Skeletal muscle tissue (tissue), 4 donors: ENCODE results near the gene C1orf141. TPM values are rescaled to one million over a fixed set of nuclear protein-coding genes. Genes with fewer than 3 reads are reported as not detected.

Source experiments
- H3K27ac ChIP-seq: one replicate; pipeline ENCODE4 v1.7.0; 2013; ENCODE audit warnings: mild to moderate bottlenecking, low read depth, low read length, inconsistent platforms
- H3K27me3 ChIP-seq, 3 donors: one replicate each; pipeline ENCODE4 v1.7.0; 2013; ENCODE audit warnings: low read length in 3 of 3; ENCODE audit not compliant: control insufficient read depth in 3 of 3, insufficient read depth in 3 of 3
- H3K36me3 ChIP-seq, 3 donors: one replicate each; pipeline ENCODE4 v1.7.0; 2013; ENCODE audit warnings: low read length in 3 of 3; ENCODE audit not compliant: control insufficient read depth in 3 of 3, insufficient read depth in 3 of 3
- H3K4me1 ChIP-seq, 3 donors: one replicate each; pipeline ENCODE4 v1.7.0; 2013; ENCODE audit warnings: low read length in 3 of 3, mild to moderate bottlenecking in 3 of 3; ENCODE audit not compliant: control insufficient read depth in 3 of 3, insufficient read depth in 3 of 3
- H3K4me3 ChIP-seq, 3 donors: one replicate each; pipeline ENCODE4 v1.7.0; 2013; ENCODE audit warnings: low read length in 3 of 3
- H3K9ac ChIP-seq, 3 donors: one replicate each; pipeline ENCODE4 v1.7.0; 2013; ENCODE audit warnings: low read length in 3 of 3, mild to moderate bottlenecking in 3 of 3, moderate library complexity in 2 of 3, low read depth in 1 of 3
- H3K9me3 ChIP-seq, 3 donors: one replicate each; pipeline ENCODE4 v1.7.0; 2013; ENCODE audit warnings: low read length in 3 of 3; ENCODE audit not compliant: control insufficient read depth in 3 of 3
- total RNA-seq: library from RNA; depleted of rRNA; stranded (reverse); fragments of >200 nt; gene quantifications from one replicate; pipeline ENCODE4 v1.2.3, GENCODE V29; 2014
- donor health status: Osteomylitis.

Gene C1orf141
- total RNA-seq = not detected

DNA sequence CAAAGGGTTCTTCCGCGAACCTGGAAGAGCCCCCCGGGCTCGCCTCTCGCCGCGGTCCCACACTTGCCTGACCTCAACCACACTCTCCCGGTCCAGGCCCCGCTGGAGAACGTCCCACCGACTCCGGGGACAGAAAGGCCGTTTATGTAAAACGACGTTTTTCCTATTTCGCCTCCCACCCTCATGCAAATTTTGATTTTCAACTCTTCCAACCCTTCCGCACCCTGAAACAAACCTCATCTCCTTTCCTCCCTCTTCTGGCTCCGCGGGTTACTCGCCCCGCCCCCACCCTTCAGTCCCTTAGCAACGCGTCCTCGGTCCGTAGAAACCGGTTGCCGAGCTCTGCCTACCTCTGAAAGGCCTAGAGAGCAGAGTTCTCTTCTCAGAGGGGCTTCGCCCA lies at the start of gene C1orf141:
Gene C1orf141, minus strand, starts transcription at position 276 of the 400 bp plus-strand sequence. CDS start 7,730 bp downstream, outside the sequence.
- peak within 1 kb of the TSS in 2 of 3 donors; percentile 11 to 28 for H3K9ac ChIP-seq
- H3K27me3 ChIP-seq = peaks cover 0 to 3% (median 0%) of the 10 kb centered on the region in 3 donors
- H3K4me1 ChIP-seq = no peaks in the 10 kb centered on the region
- peak within 1 kb of the TSS; percentile 49 to 57 (median 56) for H3K4me3 ChIP-seq
- no peaks in the 10 kb centered on the region for H3K9me3 ChIP-seq
- H3K36me3 ChIP-seq = no peaks in the 10 kb centered on the region
- H3K27ac ChIP-seq = no peak within 1 kb of the TSS

DNA sequence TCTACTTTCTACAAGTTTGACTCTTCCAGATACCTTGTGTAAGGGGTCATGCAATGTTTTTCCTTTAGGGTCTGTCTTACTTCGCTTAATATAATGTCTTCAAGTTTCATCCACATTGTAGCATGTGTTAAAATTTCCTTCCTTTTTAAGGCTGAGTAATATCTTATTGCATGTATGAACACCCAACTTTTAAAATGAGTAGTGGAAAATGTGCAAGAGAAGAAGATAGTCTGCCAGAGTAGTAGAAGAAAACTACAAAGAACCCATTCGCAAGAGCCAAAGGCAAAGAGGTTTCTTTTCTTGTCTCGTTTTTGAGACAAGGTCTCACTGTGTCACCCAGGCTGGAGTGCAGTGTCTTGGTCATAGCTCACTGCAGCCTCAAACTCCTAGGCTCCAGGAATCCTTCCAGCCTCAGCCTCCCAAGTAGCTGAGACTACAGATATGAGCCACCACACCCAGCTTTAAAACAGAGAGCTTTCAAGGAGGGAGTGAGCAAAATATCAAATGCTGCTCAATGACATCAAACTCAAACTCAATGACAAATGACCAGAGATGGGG lies 40.8 kb upstream of the C1orf141 start:
- Histone ChIP-seq H3K9ac (no peak overlapping the region), H3K36me3 (no peaks in the 10 kb centered on the region), H3K9me3 (no peaks in the 10 kb centered on the region), H3K4me3 (no peak overlapping the region), H3K27ac (no peak overlapping the region), H3K4me1 (no peaks in the 10 kb centered on the region), H3K27me3 (no peaks in the 10 kb centered on the region)

DNA sequence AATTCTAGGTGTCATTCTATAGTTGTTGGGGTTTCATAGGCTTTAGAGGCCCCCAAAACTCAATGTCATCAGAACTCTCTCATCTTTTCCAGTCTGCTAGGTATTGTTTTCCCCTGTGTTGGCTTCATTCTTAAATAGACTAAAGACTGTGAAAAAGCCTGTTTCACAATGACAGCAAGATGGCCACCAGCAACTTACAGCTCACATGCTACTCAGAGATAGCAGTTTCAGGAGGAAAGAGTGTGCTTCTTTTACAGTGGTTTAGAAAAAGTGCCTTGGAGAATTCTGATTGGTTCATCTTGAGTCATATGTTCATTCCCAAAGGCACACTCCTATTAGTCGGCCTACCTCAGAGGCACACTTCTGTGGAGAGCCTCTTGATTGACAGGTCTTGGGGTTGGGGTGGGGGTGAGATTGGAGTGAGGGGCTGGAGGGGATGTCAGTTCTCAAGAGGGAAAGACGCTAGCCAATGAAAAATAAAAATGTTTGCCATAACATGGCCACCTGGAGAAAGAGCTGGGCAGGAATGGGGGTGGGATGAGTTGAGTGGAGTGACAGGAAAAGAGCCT lies 40.0 kb upstream of the C1orf141 start:
- no peak overlapping the region for H3K4me3 ChIP-seq
- H3K9me3 ChIP-seq = no peaks in the 10 kb centered on the region
- no peak overlapping the region for H3K9ac ChIP-seq
- no peaks in the 10 kb centered on the region for H3K4me1 ChIP-seq
- no peak overlapping the region for H3K27ac ChIP-seq
- no peaks in the 10 kb centered on the region for H3K27me3 ChIP-seq
- H3K36me3 ChIP-seq = no peaks in the 10 kb centered on the region

GRCh38 chr1:67173988-67174387 lies 39.2 kb upstream of the C1orf141 start:
- H3K4me1 ChIP-seq = no peaks in the 10 kb centered on the region
- H3K9me3 ChIP-seq = no peaks in the 10 kb centered on the region
- no peak overlapping the region for H3K9ac ChIP-seq
- H3K4me3 ChIP-seq = no peak overlapping the region
- H3K36me3 ChIP-seq = no peaks in the 10 kb centered on the region
- no peaks in the 10 kb centered on the region for H3K27me3 ChIP-seq
- H3K27ac ChIP-seq = no peak overlapping the region

- no peaks in the 10 kb centered on the region for H3K27me3 ChIP-seq
- no peak overlapping the region for H3K4me3 ChIP-seq
- H3K9ac ChIP-seq = no peak overlapping the region
- H3K4me1 ChIP-seq = no peaks in the 10 kb centered on the region
- no peak overlapping the region for H3K27ac ChIP-seq
- no peaks in the 10 kb centered on the region for H3K36me3 ChIP-seq
- no peaks in the 10 kb centered on the region for H3K9me3 ChIP-seq
Measured at GRCh38 chr1:67171978-67172377, 37.2 kb upstream of the C1orf141 start.

- Histone ChIP-seq H3K4me3 (no peak overlapping the region), H3K9me3 (no peaks in the 10 kb centered on the region), H3K27ac (no peak overlapping the region), H3K4me1 (no peaks in the 10 kb centered on the region), H3K27me3 (no peaks in the 10 kb centered on the region), H3K36me3 (no peaks in the 10 kb centered on the region), H3K9ac (no peak overlapping the region)
Measured at GRCh38 chr1:67171574-67171955, 36.8 kb upstream of the C1orf141 start.

- no peak overlapping the region for H3K4me3 ChIP-seq
- H3K27ac ChIP-seq = no peak overlapping the region
- no peaks in the 10 kb centered on the region for H3K36me3 ChIP-seq
- no peaks in the 10 kb centered on the region for H3K9me3 ChIP-seq
- no peak overlapping the region for H3K9ac ChIP-seq
- H3K4me1 ChIP-seq = no peaks in the 10 kb centered on the region
- no peaks in the 10 kb centered on the region for H3K27me3 ChIP-seq
Measured at GRCh38 chr1:67170751-67171573, 36.2 kb upstream of the C1orf141 start.

- no peaks in the 10 kb centered on the region for H3K4me1 ChIP-seq
- H3K9me3 ChIP-seq = no peaks in the 10 kb centered on the region
- no peaks in the 10 kb centered on the region for H3K36me3 ChIP-seq
- no peaks in the 10 kb centered on the region for H3K27me3 ChIP-seq
- no peak overlapping the region for H3K9ac ChIP-seq
- H3K27ac ChIP-seq = no peak overlapping the region
- no peak overlapping the region for H3K4me3 ChIP-seq
Measured at GRCh38 chr1:67169932-67170331, 35.2 kb upstream of the C1orf141 start.

DNA sequence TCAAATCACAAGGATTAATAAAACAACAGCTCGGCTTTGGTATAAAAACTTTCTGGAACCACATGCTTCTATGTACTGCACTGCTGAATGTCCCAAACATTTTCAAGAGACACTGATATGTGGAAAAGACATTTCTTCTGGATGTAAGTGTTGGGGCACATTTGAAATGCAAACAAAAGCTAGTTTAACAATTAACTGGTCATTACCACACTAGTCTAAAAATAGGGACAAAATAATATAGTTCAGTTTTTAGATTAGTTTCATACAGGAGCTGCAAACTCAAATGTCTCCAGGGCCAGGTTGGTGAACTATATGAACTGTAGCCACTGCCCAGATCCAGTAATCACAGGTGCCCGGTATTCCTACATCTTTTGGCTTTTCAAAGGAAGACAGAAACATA lies 34.7 kb upstream of the C1orf141 start:
- Histone ChIP-seq H3K4me1 (no peaks in the 10 kb centered on the region), H3K27me3 (no peaks in the 10 kb centered on the region), H3K9me3 (no peaks in the 10 kb centered on the region), H3K27ac (no peak overlapping the region), H3K36me3 (no peaks in the 10 kb centered on the region), H3K9ac (no peak overlapping the region), H3K4me3 (no peak overlapping the region)

DNA sequence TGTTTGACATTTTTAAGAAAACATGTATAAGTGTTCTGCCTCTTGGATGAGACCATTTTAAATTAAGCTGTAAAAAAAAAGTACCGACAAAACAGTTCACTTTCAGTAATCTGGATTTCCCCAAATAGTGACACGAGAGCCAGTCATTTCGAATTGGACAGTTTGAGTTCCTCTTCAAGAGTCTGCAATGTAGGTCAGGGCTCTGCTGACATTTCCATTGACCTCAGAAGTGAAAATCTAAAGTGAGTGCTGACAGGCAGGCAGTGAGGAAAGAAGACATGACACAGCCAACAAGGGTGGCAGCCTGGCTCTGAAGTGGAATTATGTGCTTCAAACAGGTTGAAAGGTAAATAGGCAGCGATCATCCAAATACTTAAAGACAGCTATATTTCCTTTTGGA lies 31.4 kb upstream of the C1orf141 start, which contains the start of gene IL23R:
Gene IL23R, plus strand, starts transcription at position 259 of the 400 bp plus-strand sequence. CDS start 1,667 bp downstream, outside the sequence.
- Histone ChIP-seq H3K9me3 (no peaks in the 10 kb centered on the region), H3K4me1 (no peaks in the 10 kb centered on the region), H3K27me3 (no peaks in the 10 kb centered on the region), H3K36me3 (no peaks in the 10 kb centered on the region), H3K9ac (no peak within 1 kb of the TSS), H3K27ac (no peak within 1 kb of the TSS), H3K4me3 (no peak within 1 kb of the TSS)
